ENCODE measurements around the gene ZFYVE9.

ZFYVE9 gene

DNA sequence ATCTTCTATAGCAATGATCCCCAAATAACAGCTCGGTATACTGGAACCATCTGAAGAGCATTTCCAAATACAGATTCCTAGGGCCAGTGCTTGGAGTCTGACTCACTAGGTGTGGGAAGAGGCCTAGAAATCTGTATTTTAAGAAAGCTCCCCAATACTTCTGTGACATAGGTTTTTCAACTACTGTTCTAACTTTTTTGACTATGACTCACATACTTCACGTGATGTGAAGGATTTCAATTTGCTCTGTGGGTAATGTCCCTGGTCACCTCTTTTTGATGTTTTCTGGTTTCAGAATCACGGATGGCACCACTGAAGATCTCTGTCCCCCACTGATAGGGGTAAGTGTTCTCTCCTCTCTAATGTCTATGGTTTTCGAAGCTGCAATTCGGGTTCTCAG is 251.3 kb downstream of the ZFYVE9 start:
- no peak for DNase-seq (ENCODE audit: low spot score)
